GM12878 (cell line): ENCODE results near the gene FLVCR1. TPM values are rescaled to one million over a fixed set of nuclear protein-coding genes. Genes with fewer than 3 reads are reported as not detected.

Source experiments
- ATAC-seq: fragments of 200-7000 bp; cut with Tn5 transposase; 3 replicates; pipeline ENCODE4 v1.9.1; 2020; ENCODE audit warnings: mild to moderate bottlenecking, moderate library complexity
- BruUV-seq: library from RNA; stranded (reverse); fragments of 400-500 nt; replicated peaks from 2 replicates; lab custom pipeline; 2021; lab: Mats Ljungman, UMichigan
- CTCF ChIA-PET: fragments of 300-600 bp; sonication (Branson Sonifier 250); formaldehyde crosslinking; extraction: SDS; loops from one replicate; lab custom pipeline; 2021; ENCODE audit warnings: inconsistent platforms; lab: Yijun Ruan, JAX
- POLR2A ChIA-PET: fragments of 350-600 bp; formaldehyde crosslinking; extraction: SDS; loops from one replicate; lab custom pipeline; 2021; ENCODE audit warnings: inconsistent platforms; lab: Charles Lee
- RAD21 ChIA-PET: fragments of 300-600 bp; sonication (Branson Sonifier 250); formaldehyde crosslinking; loops from one replicate; lab custom pipeline; 2023; ENCODE audit warnings: antibody characterized with exemption; ENCODE audit not compliant: unreplicated experiment; lab: Charles Lee
- SMC1A ChIA-PET: fragments of 300-600 bp; sonication (Branson Sonifier 250); formaldehyde crosslinking; loops from one replicate; lab custom pipeline; 2023; ENCODE audit not compliant: unreplicated experiment, uncharacterized antibody; lab: Charles Lee
- DNase-seq: peaks from one replicate; pipeline ENCODE4 v3.0.0-alpha.2; 2011; ENCODE audit warnings: low read depth, low spot score
- FAIRE-seq: peaks from 3 replicates; lab custom pipeline; 2011; peaks lifted over from hg19 to GRCh38; lab: Jason Lieb, UNC
- H2AFZ ChIP-seq: 2 replicates; pipeline ENCODE4 v1.6.0; 2011; ENCODE audit warnings: low read depth, low read length, control low read depth; ENCODE audit not compliant: control insufficient read depth
- H3K27ac ChIP-seq: 2 replicates; pipeline ENCODE4 v1.5.1; 2011; ENCODE audit warnings: control low read depth; ENCODE audit not compliant: control insufficient read depth, insufficient read depth
- H3K27me3 ChIP-seq, 2 experiments: replicated peaks in 1 of 2; 2 replicates each; pipeline versions ENCODE4 v1.6.0 to v1.6.1; 2011; ENCODE audit warnings: low read length in 1 of 2; ENCODE audit not compliant: control insufficient read depth in 2 of 2, insufficient read depth in 2 of 2
- H3K36me3 ChIP-seq, 2 experiments: 2 replicates each; pipeline ENCODE4 v1.5.1; 2011; ENCODE audit warnings: low read length in 1 of 2; ENCODE audit not compliant: control insufficient read depth in 2 of 2, insufficient read depth in 2 of 2
- H3K4me1 ChIP-seq: 2 replicates; pipeline ENCODE4 v1.6.1; 2011; ENCODE audit warnings: mild to moderate bottlenecking, low read length, moderate library complexity, mixed read lengths; ENCODE audit not compliant: control insufficient read depth, insufficient read depth
- H3K4me2 ChIP-seq: 2 replicates; pipeline ENCODE4 v1.6.0; 2011; ENCODE audit warnings: control low read depth; ENCODE audit not compliant: control insufficient read depth, insufficient read depth
- H3K4me3 ChIP-seq: fragments of 200-600 bp; sonication (generic); 2 replicates; pipeline ENCODE4 v1.5.1; 2016
- H3K79me2 ChIP-seq: 2 replicates; pipeline ENCODE4 v1.6.0; 2011; ENCODE audit warnings: low read length; ENCODE audit not compliant: control insufficient read depth, insufficient read depth
- H3K9ac ChIP-seq: 2 replicates; pipeline ENCODE4 v1.8.0; 2011; ENCODE audit warnings: low read length, control low read depth, mixed read lengths; ENCODE audit not compliant: control insufficient read depth, insufficient read depth
- H3K9me3 ChIP-seq: replicated peaks from 3 replicates; pipeline ENCODE4 v1.5.1; 2011; ENCODE audit warnings: mild to moderate bottlenecking, low read length; ENCODE audit not compliant: control insufficient read depth, insufficient read depth
- H4K20me1 ChIP-seq: 2 replicates; pipeline ENCODE4 v1.6.0; 2011; ENCODE audit not compliant: control insufficient read depth, insufficient read depth
- CHD1 ChIP-seq: IDR thresholded peaks from 2 replicates; pipeline ENCODE4 v1.6.1; 2012; ENCODE audit warnings: low read depth, low read length, improper control_type of control experiment
- JUNB ChIP-seq: IDR thresholded peaks from 2 replicates; pipeline ENCODE4 v1.6.1; 2016; ENCODE audit warnings: antibody characterized with exemption, mild to moderate bottlenecking
- NR2C2 ChIP-seq: IDR thresholded peaks from 2 replicates; pipeline ENCODE4 v1.6.1; 2011; ENCODE audit warnings: borderline replicate concordance, low read depth; ENCODE audit not compliant: control insufficient read depth, insufficient read length
- SMC3 ChIP-seq: IDR thresholded peaks from 2 replicates; pipeline ENCODE4 v1.6.1; 2011; ENCODE audit warnings: low read length, improper control_type of control experiment, borderline replicate concordance
- TARDBP ChIP-seq: IDR thresholded peaks from 2 replicates; pipeline ENCODE4 v1.6.1; 2016; ENCODE audit warnings: borderline replicate concordance
- WGBS: methylation state at CpG from one replicate; pipeline ENCODE4 v1.1.6; 2016; ENCODE audit warnings: low lambda C conversion rate; ENCODE audit not compliant: insufficient replicate concordance, insufficient coverage; ENCODE audit errors: missing lambda C conversion rate; 5-methylcytosine and 5-hydroxymethylcytosine counted together
- in situ Hi-C: fragments of 300-500 bp; cut with MboI; formaldehyde crosslinking; loops from 9 replicates; pipeline ENCODE4 v1.14.3; 2018; ENCODE audit warnings: mixed read lengths
- intact Hi-C: fragments of 100-400 bp; cut with micrococcal nuclease; formaldehyde crosslinking; loops from one replicate; pipeline ENCODE4 v1.14.2; 2022; ENCODE audit not compliant: unreplicated experiment
- polyA plus RNA-seq, 11 experiments: library from polyadenylated mRNA; depleted of rRNA in 4 of 11; unstranded in 6 of 11; stranded (reverse) in 5 of 11; fragments of >200 nt; fragmentation: Nextera tagmentation in 4 of 11; fragmentation: Illumina TruSeq in 1 of 11; extraction: Ambion mirVana in 4 of 11; extraction: Trizol in 1 of 11; gene quantifications; 1 replicate in 1 of 11; 2 replicates in 10 of 11; pipeline versions ENCODE4 v1.2.1 to v1.2.3, GENCODE V29; 2011 to 2016; ENCODE audit warnings: inconsistent platforms in 2 of 11, missing spikeins in 2 of 11, low read depth in 1 of 11
- total RNA-seq, 4 experiments: library from RNA; depleted of rRNA in 3 of 4; stranded (reverse); fragments of >200 nt in 3 of 4; fragmentation: Illumina TruSeq in 1 of 4; extraction: Trizol in 1 of 4; gene quantifications; 2 replicates each; pipeline versions ENCODE4 v1.2.1 to v1.2.3, GENCODE V29; 2013 to 2021

The FLVCR1 gene
- total and polyA plus RNA-seq, 10 of the 15 experiments (the other 5 are each of a cell fraction or from before 2014, with no cell fraction given): 7.1 to 25.2 (median 17.6) TPM

DNA sequence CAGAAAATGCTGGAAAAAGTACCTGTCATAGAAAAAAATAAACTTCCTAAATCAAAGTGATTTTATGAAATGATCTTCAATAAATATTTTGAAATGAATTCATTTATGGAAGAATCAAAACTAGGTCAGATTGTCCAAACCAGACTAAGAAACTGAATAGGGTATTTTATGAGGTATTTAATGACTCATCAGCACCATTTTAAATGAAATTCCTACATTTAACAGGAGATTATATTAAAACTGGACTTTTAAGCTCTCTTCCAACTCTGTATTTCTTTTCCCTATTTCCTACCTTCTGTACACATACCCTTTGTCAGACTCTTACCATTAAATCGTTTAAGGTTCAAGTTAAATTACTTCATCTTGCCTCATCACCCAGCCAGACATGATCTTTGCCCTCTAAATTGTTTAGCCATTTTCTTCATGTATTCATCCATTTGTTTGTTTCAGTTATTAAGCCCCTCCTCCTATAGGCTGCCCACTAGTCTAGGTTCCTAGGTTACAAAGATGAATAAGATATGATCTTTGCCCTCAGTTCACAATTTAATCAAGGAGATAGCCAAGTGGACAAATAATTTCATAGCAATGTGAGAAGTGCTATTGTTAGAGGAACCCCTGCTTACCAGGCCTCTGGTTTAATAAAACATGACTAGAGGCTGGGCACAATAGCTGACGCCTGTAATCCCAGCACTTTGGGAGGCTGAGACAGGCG is 41.4 kb upstream of the FLVCR1 start:
- TF ChIP-seq JUNB (no peak), SMC3 (no peak), NR2C2 (no peak), TARDBP (no peak), CHD1 (no peak)
- TF ChIP-seq, all 136 proteins: peak for 0
- ChIA-PET SMC1A (interaction anchor here (0.8 to 5.7 kb wide), 8 partner anchors 10 to 178 kb away, joined by 3 to 55 read pairs (median 3); no protein-coding TSS in a partner anchor), CTCF (interaction anchor here (0.9 to 5.5 kb wide), 7 partner anchors 17 to 340 kb away, joined by 3 to 46 read pairs (median 3); no protein-coding TSS in a partner anchor), POLR2A (no interaction called here), RAD21 (interaction anchor here (1.1 to 5.4 kb wide), 4 partner anchors 16 to 179 kb away, joined by 3 to 35 read pairs (median 14); no protein-coding TSS in a partner anchor)
- Histone ChIP-seq H2AFZ (no peak overlapping the region), H3K4me2 (no peak overlapping the region), H3K4me3 (no peak overlapping the region), H3K79me2 (no peaks in the 10 kb centered on the region), H3K9ac (no peak overlapping the region), H3K36me3 (peaks cover 0 to 3% of the 10 kb centered on the region in 2 experiments; a peak in 3 of 4 replicates), H3K27me3 (no peaks in the 10 kb centered on the region), H4K20me1 (no peaks in the 10 kb centered on the region), H3K9me3 (no peaks in the 10 kb centered on the region), H3K4me1 (peaks cover 16% of the 10 kb centered on the region), H3K27ac (no peak overlapping the region)
- in situ Hi-C loops (loop anchor here (5.0 kb wide), 1 partner anchor 181 kb away; no protein-coding TSS in a partner anchor), intact Hi-C loops (loop anchor here (5.0 kb wide), 2 partner anchors 41 to 106 kb away; partner anchors contain the start of gene FLVCR1)
- DNase-seq (no peak), FAIRE-seq (no peak), ATAC-seq (no peak)
- WGBS: 98% methylated on average over 3 of the region's 3 CpGs
- BruUV-seq: no TSS peak
